Prostate gland (tissue), 2 donors: Measurements from ENCODE around the gene LSM2.

Experiments
- POLR2A ChIP-seq: fragments of 450-650 bp; IDR thresholded peaks from one replicate; pipeline ENCODE4 v1.6.1; 2016; ENCODE audit warnings: antibody characterized with exemption, mild to moderate bottlenecking
- POLR2AphosphoS5 ChIP-seq: sonication (generic); formaldehyde crosslinking; IDR thresholded peaks from one replicate; pipeline ENCODE4 v1.6.1; 2017; ENCODE audit warnings: antibody characterized with exemption
- TF ChIP-seq, protein P1 (sequence below), 4 experiments: fragments of 200-600 bp in 2 of 4; fragments of 450-650 bp in 2 of 4; sonication (generic) in 2 of 4; IDR thresholded peaks; 1 replicate in 3 of 4; 2 replicates in 1 of 4; pipeline ENCODE4 v1.5.1; 2016 to 2019; ENCODE audit warnings: antibody characterized with exemption in 4 of 4, mild to moderate bottlenecking in 2 of 4, moderate library complexity in 2 of 4

GRCh38 chr6:31830886-31831335 is 24.1 kb upstream of the LSM2 start:
- TF ChIP-seq POLR2A (no peak), POLR2AphosphoS5 (no peak)
- TF ChIP-seq, protein P1, sequence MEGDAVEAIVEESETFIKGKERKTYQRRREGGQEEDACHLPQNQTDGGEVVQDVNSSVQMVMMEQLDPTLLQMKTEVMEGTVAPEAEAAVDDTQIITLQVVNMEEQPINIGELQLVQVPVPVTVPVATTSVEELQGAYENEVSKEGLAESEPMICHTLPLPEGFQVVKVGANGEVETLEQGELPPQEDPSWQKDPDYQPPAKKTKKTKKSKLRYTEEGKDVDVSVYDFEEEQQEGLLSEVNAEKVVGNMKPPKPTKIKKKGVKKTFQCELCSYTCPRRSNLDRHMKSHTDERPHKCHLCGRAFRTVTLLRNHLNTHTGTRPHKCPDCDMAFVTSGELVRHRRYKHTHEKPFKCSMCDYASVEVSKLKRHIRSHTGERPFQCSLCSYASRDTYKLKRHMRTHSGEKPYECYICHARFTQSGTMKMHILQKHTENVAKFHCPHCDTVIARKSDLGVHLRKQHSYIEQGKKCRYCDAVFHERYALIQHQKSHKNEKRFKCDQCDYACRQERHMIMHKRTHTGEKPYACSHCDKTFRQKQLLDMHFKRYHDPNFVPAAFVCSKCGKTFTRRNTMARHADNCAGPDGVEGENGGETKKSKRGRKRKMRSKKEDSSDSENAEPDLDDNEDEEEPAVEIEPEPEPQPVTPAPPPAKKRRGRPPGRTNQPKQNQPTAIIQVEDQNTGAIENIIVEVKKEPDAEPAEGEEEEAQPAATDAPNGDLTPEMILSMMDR (IDR thresholded peaks at IDR 0.05): no peak
